Midbrain (tissue), 1 donor: ENCODE results near the gene GAD1.

Experiments used
- DNase-seq: peaks from one replicate; lab custom pipeline; 2025; lab: John Stamatoyannopoulos, UW

GAD1 gene

GRCh38 chr2:170895023-170895757 is 78.5 kb downstream of the GAD1 start:
- DNase-seq = no peak

- DNase-seq = no peak
Observed at GRCh38 chr2:170896622-170897021, 79.9 kb downstream of the GAD1 start.

DNA sequence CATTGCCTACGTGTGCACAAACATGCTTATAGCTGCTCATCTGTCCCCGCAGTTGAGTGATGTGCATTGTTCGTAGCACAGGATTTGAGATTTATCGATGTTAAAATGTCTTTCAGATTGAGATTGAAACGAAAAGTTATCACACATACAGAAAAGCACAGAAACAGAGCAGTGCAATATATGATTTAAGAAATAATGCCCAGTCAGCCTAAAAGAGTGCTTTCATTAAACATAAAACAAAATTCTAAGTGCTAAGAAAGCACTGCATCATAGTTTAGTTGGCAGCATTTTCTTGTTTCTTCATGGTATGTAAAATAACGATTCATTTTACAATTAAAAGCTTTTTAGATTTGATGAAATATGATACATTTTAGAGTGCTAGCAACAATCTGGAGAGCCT is 80.4 kb downstream of the GAD1 start:
- no peak for DNase-seq

- no peak for DNase-seq
Observed at GRCh38 chr2:170905864-170906263, 89.2 kb downstream of the GAD1 start.
